Suprapubic skin (tissue), 4 donors: ENCODE data around the gene GFM1. TPM values are rescaled to one million over a fixed set of nuclear protein-coding genes. Genes with fewer than 3 reads are reported as not detected.

Experiments
- DNase-seq, 2 donors: peaks; one replicate each; pipeline ENCODE4 v3.0.0-alpha.2; 2019; ENCODE audit warnings: low spot score in 2 of 2
- H3K27ac ChIP-seq: fragments of 200-600 bp; sonication (generic); one replicate; pipeline ENCODE4 v1.5.1; 2019
- H3K27me3 ChIP-seq: fragments of 200-600 bp; sonication (generic); one replicate; pipeline ENCODE4 v1.5.1; 2019
- H3K36me3 ChIP-seq: fragments of 200-600 bp; sonication (generic); one replicate; pipeline ENCODE4 v1.5.1; 2019
- H3K4me1 ChIP-seq: fragments of 200-600 bp; sonication (generic); one replicate; pipeline ENCODE4 v1.5.1; 2019
- H3K4me3 ChIP-seq: fragments of 200-600 bp; sonication (generic); one replicate; pipeline ENCODE4 v1.5.1; 2019; ENCODE audit warnings: mild to moderate bottlenecking
- H3K9me3 ChIP-seq: fragments of 200-600 bp; sonication (generic); one replicate; pipeline ENCODE4 v1.5.1; 2019
- CTCF ChIP-seq, 2 donors: fragments of 200-600 bp in 1 of 2; fragments of 450-650 bp in 1 of 2; sonication (generic) in 1 of 2; IDR thresholded peaks; one replicate each; pipeline ENCODE4 v1.5.1; 2016 to 2019; ENCODE audit warnings: antibody characterized with exemption in 2 of 2, mild to moderate bottlenecking in 1 of 2, moderate library complexity in 1 of 2
- EP300 ChIP-seq: sonication (generic); formaldehyde crosslinking; IDR thresholded peaks from one replicate; pipeline ENCODE4 v1.6.1; 2017; ENCODE audit warnings: antibody characterized with exemption
- POLR2A ChIP-seq, 2 donors: fragments of 450-650 bp; IDR thresholded peaks; one replicate each; pipeline ENCODE4 v1.6.1; 2017; ENCODE audit warnings: antibody characterized with exemption in 2 of 2, mild to moderate bottlenecking in 2 of 2, moderate library complexity in 2 of 2
- POLR2AphosphoS5 ChIP-seq, 3 donors: sonication (generic); formaldehyde crosslinking; IDR thresholded peaks; one replicate each; pipeline ENCODE4 v1.6.1; 2017; ENCODE audit warnings: antibody characterized with exemption in 3 of 3
- WGBS: methylation state at CpG from one replicate; pipeline ENCODE4 v1.1.5; 2018; 5-methylcytosine and 5-hydroxymethylcytosine counted together
- total RNA-seq, 4 donors: library from RNA; depleted of rRNA; stranded (reverse); fragments of >200 nt; gene quantifications; one replicate each; pipeline ENCODE4 v1.1.0, GENCODE V29; 2016

Gene GFM1
- total RNA-seq, 4 donors from 2014 or later, result 33.5 to 47.6 (median 41.3) TPM

- Histone ChIP-seq H3K4me1 (peaks cover 4% of the 10 kb centered on the region), H3K4me3 (no peak overlapping the region), H3K27ac (no peak overlapping the region), H3K27me3 (no peaks in the 10 kb centered on the region), H3K9me3 (no peaks in the 10 kb centered on the region), H3K36me3 (no peaks in the 10 kb centered on the region)
- WGBS, result 74% methylated on average over 4 of the region's 4 CpGs
- DNase-seq, result no peak
- no peak for TF ChIP-seq CTCF (IDR thresholded peaks at IDR 0.05)
- no peak for TF ChIP-seq POLR2AphosphoS5 (IDR thresholded peaks at IDR 0.05)
- no peak for TF ChIP-seq POLR2A (IDR thresholded peaks at IDR 0.05)
- no peak for TF ChIP-seq EP300
Observed at GRCh38 chr3:158701420-158702065, 57.2 kb downstream of the GFM1 start.

GRCh38 chr3:158702815-158703481 is 58.6 kb downstream of the GFM1 start:
- 85% methylated on average over 4 of the region's 4 CpGs for WGBS
- no peak overlapping the region for H3K27ac ChIP-seq

GRCh38 chr3:158703566-158703965 is 59.2 kb downstream of the GFM1 start:
- peaks cover 6% of the 10 kb centered on the region for H3K36me3 ChIP-seq
- no peaks in the 10 kb centered on the region for H3K27me3 ChIP-seq
- TF ChIP-seq EP300 (no peak), CTCF (IDR thresholded peaks at IDR 0.05) (no peak), POLR2A (IDR thresholded peaks at IDR 0.05) (no peak), POLR2AphosphoS5 (IDR thresholded peaks at IDR 0.05) (no peak)
- H3K4me3 ChIP-seq, result no peak overlapping the region
- 95% methylated on average over 1 of the region's 1 CpG for WGBS
- no peak overlapping the region for H3K27ac ChIP-seq
- DNase-seq, result no peak
- H3K9me3 ChIP-seq, result no peaks in the 10 kb centered on the region
- H3K4me1 ChIP-seq, result peaks cover 4% of the 10 kb centered on the region

More at GRCh38 chr3:158702815-158703481, 58.6 kb downstream of the GFM1 start:
- TF ChIP-seq POLR2A (IDR thresholded peaks at IDR 0.05), result no peak
- no peak for TF ChIP-seq EP300
- no peak for TF ChIP-seq CTCF (IDR thresholded peaks at IDR 0.05)
- no peak for TF ChIP-seq POLR2AphosphoS5 (IDR thresholded peaks at IDR 0.05)
- H3K9me3 ChIP-seq, result no peaks in the 10 kb centered on the region
- peaks cover under 1% of the 10 kb centered on the region for H3K36me3 ChIP-seq
- no peak for DNase-seq
- no peaks in the 10 kb centered on the region for H3K27me3 ChIP-seq
- H3K4me3 ChIP-seq, result no peak overlapping the region
- peaks cover 4% of the 10 kb centered on the region for H3K4me1 ChIP-seq

GRCh38 chr3:158709666-158710083 is 65.3 kb downstream of the GFM1 start:
- 49% methylated on average over 4 of the region's 4 CpGs for WGBS
- DNase-seq, result no peak
- Histone ChIP-seq H3K4me1 (peaks cover 12% of the 10 kb centered on the region), H3K4me3 (no peak overlapping the region), H3K9me3 (no peaks in the 10 kb centered on the region), H3K27me3 (no peaks in the 10 kb centered on the region), H3K36me3 (peaks cover 13% of the 10 kb centered on the region), H3K27ac (no peak overlapping the region)
- TF ChIP-seq POLR2AphosphoS5 (IDR thresholded peaks at IDR 0.05) (no peak), POLR2A (IDR thresholded peaks at IDR 0.05) (no peak), EP300 (no peak), CTCF (IDR thresholded peaks at IDR 0.05) (no peak)

GRCh38 chr3:158710601-158711000 is 66.3 kb downstream of the GFM1 start:
- no peak overlapping the region for H3K27ac ChIP-seq
- H3K27me3 ChIP-seq, result no peaks in the 10 kb centered on the region
- TF ChIP-seq POLR2AphosphoS5 (IDR thresholded peaks at IDR 0.05) (no peak), CTCF (IDR thresholded peaks at IDR 0.05) (no peak), POLR2A (IDR thresholded peaks at IDR 0.05) (no peak), EP300 (no peak)
- H3K4me1 ChIP-seq, result peaks cover 12% of the 10 kb centered on the region
- no peaks in the 10 kb centered on the region for H3K9me3 ChIP-seq
- 85% methylated on average over 4 of the region's 4 CpGs for WGBS
- peaks cover 13% of the 10 kb centered on the region for H3K36me3 ChIP-seq
- no peak for DNase-seq
- no peak overlapping the region for H3K4me3 ChIP-seq
